ENCODE data around the gene EXOC4. TPM values are rescaled to one million over a fixed set of nuclear protein-coding genes. Genes with fewer than 3 reads are reported as not detected.

EXOC4 gene
- total and polyA plus RNA-seq, 2 of the 8 experiments (the other 6 are each of a cell fraction or from before 2014, with no cell fraction given): 27.0 to 67.3 TPM

GRCh38 chr7:133528796-133529195 is 275.9 kb downstream of the EXOC4 start (continued):
- no peak for TF ChIP-seq RBBP5 (IDR thresholded peaks at IDR 0.05; ENCODE audit: borderline replicate concordance, low read depth, low read length)
- TF ChIP-seq SAP30 (IDR thresholded peaks at IDR 0.05; ENCODE audit: insufficient read depth, insufficient replicate concordance, low read length): no peak
